H9 (cell line): ENCODE measurements around the gene SFTPB. TPM values are rescaled to one million over a fixed set of nuclear protein-coding genes. Genes with fewer than 3 reads are reported as not detected.

Experiments
- DNase-seq: peaks from one replicate; pipeline ENCODE4 v3.0.0-alpha.2; 2017
- H2AFZ ChIP-seq: one replicate; pipeline ENCODE4 v1.6.1; 2013; ENCODE audit warnings: mild to moderate bottlenecking, low read length, control low read depth, moderate library complexity
- H2AK5ac ChIP-seq: 2 replicates; pipeline ENCODE4 v1.6.1; 2013; ENCODE audit warnings: low read length, control low read depth, mixed read lengths; ENCODE audit not compliant: insufficient read length
- H2BK120ac ChIP-seq: one replicate; pipeline ENCODE4 v1.6.1; 2013; ENCODE audit warnings: low read depth, mild to moderate bottlenecking, low read length, control low read depth, inconsistent platforms; ENCODE audit not compliant: poor library complexity, severe bottlenecking
- H2BK12ac ChIP-seq: 2 replicates; pipeline ENCODE4 v1.6.1; 2013; ENCODE audit warnings: low read length, control low read depth, mixed read lengths, low read depth; ENCODE audit not compliant: insufficient read length
- H2BK15ac ChIP-seq: 2 replicates; pipeline ENCODE4 v1.6.1; 2013; ENCODE audit warnings: low read depth, low read length, control low read depth
- H2BK20ac ChIP-seq: one replicate; pipeline ENCODE4 v1.6.1; 2013; ENCODE audit warnings: low read depth, mild to moderate bottlenecking, low read length, control low read depth, inconsistent platforms; ENCODE audit not compliant: poor library complexity, severe bottlenecking
- H2BK5ac ChIP-seq: 2 replicates; pipeline ENCODE4 v1.6.1; 2013; ENCODE audit warnings: low read length, control low read depth, mixed read lengths; ENCODE audit not compliant: insufficient read length
- H3K14ac ChIP-seq: 2 replicates; pipeline ENCODE4 v1.6.1; 2013; ENCODE audit warnings: low read length, control low read depth; ENCODE audit not compliant: insufficient read depth
- H3K18ac ChIP-seq: 2 replicates; pipeline ENCODE4 v1.6.1; 2013; ENCODE audit warnings: low read depth, mild to moderate bottlenecking, mixed read lengths, low read length, control low read depth; ENCODE audit not compliant: insufficient read length
- H3K23ac ChIP-seq: 2 replicates; pipeline ENCODE4 v1.6.1; 2013; ENCODE audit warnings: low read length, control low read depth, mixed read lengths, low read depth; ENCODE audit not compliant: insufficient read length
- H3K23me2 ChIP-seq: 2 replicates; pipeline ENCODE4 v1.6.1; 2013; ENCODE audit warnings: low read depth, mild to moderate bottlenecking, mixed read lengths, low read length, control low read depth; ENCODE audit not compliant: insufficient read length, poor library complexity, severe bottlenecking
- H3K27ac ChIP-seq: 2 replicates; pipeline ENCODE4 v1.5.1; 2013; ENCODE audit warnings: low read length, control low read depth, mixed read lengths, low read depth; ENCODE audit not compliant: insufficient read length
- H3K27me3 ChIP-seq: 2 replicates; pipeline ENCODE4 v1.6.1; 2013; ENCODE audit warnings: low read length, control low read depth, inconsistent platforms; ENCODE audit not compliant: insufficient read depth
- H3K4ac ChIP-seq: 2 replicates; pipeline ENCODE4 v1.6.1; 2013; ENCODE audit warnings: low read depth, mild to moderate bottlenecking, control low read depth, inconsistent platforms, low read length, moderate library complexity
- H3K4me1 ChIP-seq: 2 replicates; pipeline ENCODE4 v1.6.1; 2013; ENCODE audit warnings: low read length, control low read depth, inconsistent platforms; ENCODE audit not compliant: insufficient read depth
- H3K4me2 ChIP-seq: 2 replicates; pipeline ENCODE4 v1.6.1; 2013; ENCODE audit warnings: low read length, control low read depth, mixed read lengths; ENCODE audit not compliant: insufficient read length, insufficient read depth
- H3K56ac ChIP-seq: 2 replicates; pipeline ENCODE4 v1.6.1; 2013; ENCODE audit warnings: low read depth, mild to moderate bottlenecking, mixed read lengths, low read length, control low read depth; ENCODE audit not compliant: insufficient read length
- H3K79me1 ChIP-seq: 2 replicates; pipeline ENCODE4 v1.6.1; 2013; ENCODE audit warnings: low read depth, mild to moderate bottlenecking, moderate library complexity, low read length, control low read depth, inconsistent platforms; ENCODE audit not compliant: insufficient read depth, poor library complexity, severe bottlenecking
- H3K79me2 ChIP-seq: 2 replicates; pipeline ENCODE4 v1.6.1; 2013; ENCODE audit warnings: low read length, control low read depth, inconsistent platforms; ENCODE audit not compliant: insufficient read depth
- H3K9ac ChIP-seq: 2 replicates; pipeline ENCODE4 v1.6.1; 2013; ENCODE audit warnings: low read length, control low read depth, mixed read lengths; ENCODE audit not compliant: insufficient read length; ENCODE audit errors: extremely low read depth
- H3K9me3 ChIP-seq: one replicate; pipeline ENCODE4 v1.6.1; 2013; ENCODE audit warnings: low read depth, low read length, inconsistent platforms; ENCODE audit not compliant: control insufficient read depth
- H3T11ph ChIP-seq: one replicate; pipeline ENCODE4 v1.6.1; 2013; ENCODE audit warnings: mild to moderate bottlenecking, low read length, control low read depth, inconsistent platforms
- H4K20me1 ChIP-seq: one replicate; pipeline ENCODE4 v1.6.1; 2013; ENCODE audit not compliant: control insufficient read depth, insufficient read length, insufficient read depth
- H4K5ac ChIP-seq: 2 replicates; pipeline ENCODE4 v1.6.1; 2013; ENCODE audit warnings: low read depth, mild to moderate bottlenecking, mixed read lengths, low read length, control low read depth; ENCODE audit not compliant: insufficient read length
- H4K8ac ChIP-seq: replicated peaks from 2 replicates; pipeline ENCODE4 v1.6.1; 2013; ENCODE audit warnings: low read length, control low read depth, mixed read lengths, low read depth; ENCODE audit not compliant: insufficient read length
- H4K91ac ChIP-seq: 2 replicates; pipeline ENCODE4 v1.6.1; 2013; ENCODE audit warnings: low read depth, mild to moderate bottlenecking, moderate library complexity, mixed read lengths, low read length, control low read depth; ENCODE audit not compliant: insufficient read length
- H3K27ac Mint-ChIP-seq, 3 experiments: 2 replicates in 2 of 3; 3 replicates in 1 of 3; pipeline ENCODE4 v1.8.0; 2020 to 2021; ENCODE audit warnings: mixed read lengths in 3 of 3, mild to moderate bottlenecking in 1 of 3, moderate library complexity in 1 of 3
- H3K27me3 Mint-ChIP-seq: 2 replicates; pipeline ENCODE4 v1.8.0; 2021; ENCODE audit warnings: low read depth, mild to moderate bottlenecking, moderate library complexity, mixed read lengths
- H3K36me3 Mint-ChIP-seq, 3 experiments: 2 replicates in 2 of 3; 3 replicates in 1 of 3; pipeline ENCODE4 v1.8.0; 2020 to 2021; ENCODE audit warnings: low read depth in 3 of 3, mixed read lengths in 3 of 3; ENCODE audit not compliant: insufficient read depth in 1 of 3
- H3K4me1 Mint-ChIP-seq, 2 experiments: 2 replicates each; pipeline ENCODE4 v1.8.0; 2020; ENCODE audit warnings: mixed read lengths in 2 of 2
- H3K4me3 Mint-ChIP-seq, 2 experiments: 2 replicates in 1 of 2; 3 replicates in 1 of 2; pipeline ENCODE4 v1.8.0; 2020 to 2021; ENCODE audit warnings: mild to moderate bottlenecking in 2 of 2, mixed read lengths in 2 of 2, moderate library complexity in 1 of 2
- H3K9me3 Mint-ChIP-seq, 2 experiments: 2 replicates in 1 of 2; 3 replicates in 1 of 2; pipeline ENCODE4 v1.8.0; 2020; ENCODE audit warnings: mild to moderate bottlenecking in 2 of 2, mixed read lengths in 2 of 2, moderate library complexity in 1 of 2
- WGBS: extraction: QIAGEN DNeasy Blood & Tissue Kit; methylation state at CpG from one replicate; pipeline ENCODE4 v1.1.7; 2013; ENCODE audit warnings: missing lambda C conversion rate, low lambda C conversion rate, mixed read lengths; ENCODE audit not compliant: insufficient read length; ENCODE audit errors: extremely low coverage; 5-methylcytosine and 5-hydroxymethylcytosine counted together
- total RNA-seq: library from RNA; stranded (reverse); gene quantifications from 2 replicates; pipeline ENCODE4 v1.2.1, GENCODE V29; 2021
- TF ChIP-seq, protein P1 (sequence below): fragments of 200-600 bp; sonication (generic); conservative IDR thresholded peaks from 3 replicates; pipeline ENCODE4 v1.8.0; 2021; ENCODE audit warnings: antibody characterized with exemption, mild to moderate bottlenecking

The SFTPB gene
- total RNA-seq, 1 experiment from 2014 or later: not detected

DNA sequence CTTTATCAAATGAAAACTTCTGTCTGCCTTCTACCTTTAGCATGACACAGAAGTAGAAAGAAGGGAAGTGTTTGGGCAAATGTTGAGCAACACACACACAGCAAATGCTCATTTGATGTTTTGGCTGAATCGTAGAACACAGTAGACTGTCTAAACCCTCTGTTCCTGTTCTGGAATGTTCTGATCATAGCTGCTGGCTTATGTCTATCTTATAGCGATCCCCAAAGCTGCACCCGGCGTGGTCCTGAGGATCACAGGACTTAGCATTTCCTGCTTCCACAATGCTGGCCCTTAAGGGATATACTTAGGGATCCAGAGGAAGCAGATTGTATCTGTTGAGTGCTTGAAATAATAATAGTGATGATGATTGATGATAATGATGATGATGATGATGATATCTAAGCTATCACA is 41.4 kb upstream of the SFTPB start:
- no peaks in the 10 kb centered on the region for H3K79me2 ChIP-seq
- no peak overlapping the region for H3K4me2 ChIP-seq
- no peak overlapping the region for H3K27ac ChIP-seq
- H3T11ph ChIP-seq: no peak overlapping the region
- no peaks in the 10 kb centered on the region for H3K79me1 ChIP-seq
- H3K36me3 Mint-ChIP-seq: no peaks in the 10 kb centered on the region
- no peak overlapping the region for H2BK120ac ChIP-seq
- H3K4ac ChIP-seq: no peak overlapping the region
- H3K4me1 Mint-ChIP-seq: peaks cover 6% of the 10 kb centered on the region in 2 experiments
- no peak overlapping the region for H3K23ac ChIP-seq
- no peak overlapping the region for H4K5ac ChIP-seq
- H2AK5ac ChIP-seq: no peak overlapping the region
- no peak overlapping the region for H3K56ac ChIP-seq
- no peaks in the 10 kb centered on the region for H3K4me1 ChIP-seq
- no peaks in the 10 kb centered on the region for H4K20me1 ChIP-seq
- H2BK12ac ChIP-seq: no peak overlapping the region
- no peaks in the 10 kb centered on the region; a peak in 1 of 5 replicates for H3K9me3 Mint-ChIP-seq
- H3K23me2 ChIP-seq: no peaks in the 10 kb centered on the region
- H3K9ac ChIP-seq: no peak overlapping the region
- H3K14ac ChIP-seq: no peak overlapping the region
- no peak overlapping the region for H2BK20ac ChIP-seq
- no peak overlapping the region for H2BK5ac ChIP-seq
- no peak overlapping the region for H3K4me3 Mint-ChIP-seq
- no peak overlapping the region for H2AFZ ChIP-seq
- no peak for DNase-seq
- no peak overlapping the region; a peak in 1 of 7 replicates for H3K27ac Mint-ChIP-seq
- TF ChIP-seq, protein P1, sequence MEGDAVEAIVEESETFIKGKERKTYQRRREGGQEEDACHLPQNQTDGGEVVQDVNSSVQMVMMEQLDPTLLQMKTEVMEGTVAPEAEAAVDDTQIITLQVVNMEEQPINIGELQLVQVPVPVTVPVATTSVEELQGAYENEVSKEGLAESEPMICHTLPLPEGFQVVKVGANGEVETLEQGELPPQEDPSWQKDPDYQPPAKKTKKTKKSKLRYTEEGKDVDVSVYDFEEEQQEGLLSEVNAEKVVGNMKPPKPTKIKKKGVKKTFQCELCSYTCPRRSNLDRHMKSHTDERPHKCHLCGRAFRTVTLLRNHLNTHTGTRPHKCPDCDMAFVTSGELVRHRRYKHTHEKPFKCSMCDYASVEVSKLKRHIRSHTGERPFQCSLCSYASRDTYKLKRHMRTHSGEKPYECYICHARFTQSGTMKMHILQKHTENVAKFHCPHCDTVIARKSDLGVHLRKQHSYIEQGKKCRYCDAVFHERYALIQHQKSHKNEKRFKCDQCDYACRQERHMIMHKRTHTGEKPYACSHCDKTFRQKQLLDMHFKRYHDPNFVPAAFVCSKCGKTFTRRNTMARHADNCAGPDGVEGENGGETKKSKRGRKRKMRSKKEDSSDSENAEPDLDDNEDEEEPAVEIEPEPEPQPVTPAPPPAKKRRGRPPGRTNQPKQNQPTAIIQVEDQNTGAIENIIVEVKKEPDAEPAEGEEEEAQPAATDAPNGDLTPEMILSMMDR: no peak
- no CpG with 5 or more reads among the region's 4 CpGs for WGBS
- no peak overlapping the region for H4K8ac ChIP-seq
- H4K91ac ChIP-seq: no peak overlapping the region
- peaks cover 3% of the 10 kb centered on the region; the same call in 1 of the 2 replicates for H3K27me3 ChIP-seq
- H2BK15ac ChIP-seq: no peak overlapping the region
- no peak overlapping the region for H3K18ac ChIP-seq
- no peaks in the 10 kb centered on the region for H3K9me3 ChIP-seq
- peaks cover 23% of the 10 kb centered on the region for H3K27me3 Mint-ChIP-seq
